Colon (tissue), 2 donors: ENCODE data around the gene EEF1A1.
"Not testable (repeated sequence)": the region's sequence is repeated elsewhere in the genome, so short reads cannot be mapped to it uniquely, and the experiment has no call there.

Experiments used
- FAIRE-seq: peaks from 2 replicates; lab custom pipeline; 2012; peaks lifted over from hg19 to GRCh38; lab: Jason Lieb, UNC
- donor health status: control.
- donor health status: control.

The EEF1A1 gene

DNA sequence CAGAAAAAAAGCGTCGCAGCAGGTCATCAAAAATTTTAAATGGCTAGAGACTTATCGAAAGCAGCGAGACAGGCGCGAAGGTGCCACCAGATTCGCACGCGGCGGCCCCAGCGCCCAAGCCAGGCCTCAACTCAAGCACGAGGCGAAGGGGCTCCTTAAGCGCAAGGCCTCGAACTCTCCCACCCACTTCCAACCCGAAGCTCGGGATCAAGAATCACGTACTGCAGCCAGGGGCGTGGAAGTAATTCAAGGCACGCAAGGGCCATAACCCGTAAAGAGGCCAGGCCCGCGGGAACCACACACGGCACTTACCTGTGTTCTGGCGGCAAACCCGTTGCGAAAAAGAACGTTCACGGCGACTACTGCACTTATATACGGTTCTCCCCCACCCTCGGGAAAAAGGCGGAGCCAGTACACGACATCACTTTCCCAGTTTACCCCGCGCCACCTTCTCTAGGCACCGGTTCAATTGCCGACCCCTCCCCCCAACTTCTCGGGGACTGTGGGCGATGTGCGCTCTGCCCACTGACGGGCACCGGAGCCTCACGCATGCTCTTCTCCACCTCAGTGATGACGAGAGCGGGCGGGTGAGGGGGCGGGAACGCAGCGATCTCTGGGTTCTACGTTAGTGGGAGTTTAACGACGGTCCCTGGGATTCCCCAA, at the start of gene EEF1A1:
Gene EEF1A1 (minus strand): TSS at position 345 of the 663 bp plus-strand sequence. CDS start 1,006 bp downstream, outside the sequence.
- FAIRE-seq = no peak

DNA sequence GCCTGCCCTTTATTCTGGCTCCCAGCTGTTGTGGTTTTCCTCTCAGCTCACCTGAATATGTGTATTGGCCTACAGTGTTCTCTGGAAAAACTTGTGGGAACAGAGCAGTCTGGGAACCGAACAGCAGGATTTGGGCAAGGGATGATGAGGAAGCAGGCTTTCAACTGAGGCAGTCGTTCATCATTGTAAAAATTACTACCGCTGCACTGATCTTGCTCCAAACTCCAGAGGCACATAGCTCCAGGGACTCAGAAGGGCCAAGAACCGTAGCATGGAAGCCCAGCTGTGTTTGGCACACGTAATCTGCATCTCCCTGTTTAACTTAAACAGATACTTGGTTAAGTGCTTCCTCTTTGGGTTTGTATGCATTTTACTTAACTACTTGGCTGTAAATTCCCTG, 48.3 kb upstream of the EEF1A1 start:
- FAIRE-seq = no peak

DNA sequence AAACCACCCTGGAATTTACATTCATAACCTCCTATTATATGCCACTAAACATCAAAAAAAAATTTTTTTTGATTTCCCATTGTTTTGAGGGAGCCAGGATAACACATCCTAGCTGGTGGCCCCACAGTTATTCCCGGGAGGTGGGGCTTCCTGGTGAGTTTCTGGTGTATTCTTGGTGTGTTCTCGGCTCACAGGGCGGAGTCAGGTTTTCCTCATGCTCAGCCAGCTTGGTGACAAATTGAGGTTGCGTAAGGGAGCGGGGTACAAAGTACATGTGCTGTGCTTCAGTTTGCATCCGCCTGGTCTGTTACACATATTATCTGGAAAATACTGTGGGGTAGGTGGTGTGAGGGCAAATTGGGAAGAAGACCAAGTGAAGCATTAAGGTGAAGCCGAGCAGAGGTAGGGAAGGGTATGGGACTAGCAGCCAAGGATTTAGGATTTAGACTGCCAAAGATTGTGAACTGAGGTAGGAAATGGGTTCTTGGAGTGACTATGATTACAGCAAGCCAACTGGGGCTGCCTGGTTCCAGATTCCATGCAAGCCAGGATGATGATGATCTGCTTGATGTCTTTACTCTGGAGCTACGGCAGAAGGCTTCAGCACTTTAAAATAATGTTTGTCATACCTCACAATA, 46.2 kb upstream of the EEF1A1 start:
- FAIRE-seq = no peak

DNA sequence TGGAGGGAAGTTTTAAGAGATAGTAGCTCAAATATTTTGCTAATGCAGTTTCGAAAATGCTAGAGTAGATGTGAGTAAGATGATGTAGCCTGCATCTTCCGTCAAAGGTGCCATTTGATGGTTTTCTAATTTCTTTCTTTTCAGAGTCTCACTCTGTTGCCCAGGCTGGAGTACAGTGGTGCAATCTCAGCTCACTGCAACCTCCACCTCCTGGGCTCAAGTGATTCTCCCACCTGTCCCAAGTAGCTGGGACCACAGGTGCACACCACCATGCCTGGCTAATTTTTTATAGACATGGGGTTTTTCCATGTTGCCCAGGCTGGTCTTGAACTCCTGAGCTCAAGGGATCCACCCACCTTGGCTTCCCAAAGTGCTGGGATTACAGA, 45.6 kb upstream of the EEF1A1 start:
- FAIRE-seq = not testable (repeated sequence)

DNA sequence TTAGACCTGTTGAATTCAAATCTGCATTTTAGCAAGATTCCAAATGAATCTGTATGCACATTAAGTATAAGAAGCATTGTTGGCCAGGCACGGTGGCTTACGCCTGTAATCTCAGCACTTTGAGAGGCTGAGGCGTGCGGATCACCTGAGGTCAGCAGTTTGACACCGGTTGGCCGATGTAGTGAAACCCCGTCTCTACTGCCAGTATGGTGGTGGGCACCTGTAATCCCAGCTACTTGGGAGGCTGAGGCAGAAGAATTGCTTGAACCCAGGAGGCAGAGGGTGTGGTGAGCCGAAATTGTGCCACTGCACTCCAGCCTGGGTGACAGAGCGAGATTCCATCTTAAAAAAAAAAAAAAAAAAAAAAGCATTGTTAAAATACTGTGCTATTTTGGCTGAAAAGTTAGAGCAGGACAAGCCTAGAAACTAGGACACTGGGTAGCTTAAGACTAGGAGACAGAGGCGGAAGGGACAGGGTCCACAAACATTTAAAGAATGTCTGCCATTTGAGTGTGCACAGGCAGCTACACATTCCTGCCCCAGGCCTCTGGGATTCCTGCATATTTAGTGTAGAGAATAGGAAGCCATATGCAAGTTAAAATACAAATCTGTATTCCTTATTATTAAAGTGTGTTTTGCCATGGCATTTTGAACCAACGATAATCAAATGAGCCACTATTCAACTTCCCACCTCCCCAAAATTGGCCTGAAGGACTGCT, 45.1 kb upstream of the EEF1A1 start:
- FAIRE-seq = no peak

DNA sequence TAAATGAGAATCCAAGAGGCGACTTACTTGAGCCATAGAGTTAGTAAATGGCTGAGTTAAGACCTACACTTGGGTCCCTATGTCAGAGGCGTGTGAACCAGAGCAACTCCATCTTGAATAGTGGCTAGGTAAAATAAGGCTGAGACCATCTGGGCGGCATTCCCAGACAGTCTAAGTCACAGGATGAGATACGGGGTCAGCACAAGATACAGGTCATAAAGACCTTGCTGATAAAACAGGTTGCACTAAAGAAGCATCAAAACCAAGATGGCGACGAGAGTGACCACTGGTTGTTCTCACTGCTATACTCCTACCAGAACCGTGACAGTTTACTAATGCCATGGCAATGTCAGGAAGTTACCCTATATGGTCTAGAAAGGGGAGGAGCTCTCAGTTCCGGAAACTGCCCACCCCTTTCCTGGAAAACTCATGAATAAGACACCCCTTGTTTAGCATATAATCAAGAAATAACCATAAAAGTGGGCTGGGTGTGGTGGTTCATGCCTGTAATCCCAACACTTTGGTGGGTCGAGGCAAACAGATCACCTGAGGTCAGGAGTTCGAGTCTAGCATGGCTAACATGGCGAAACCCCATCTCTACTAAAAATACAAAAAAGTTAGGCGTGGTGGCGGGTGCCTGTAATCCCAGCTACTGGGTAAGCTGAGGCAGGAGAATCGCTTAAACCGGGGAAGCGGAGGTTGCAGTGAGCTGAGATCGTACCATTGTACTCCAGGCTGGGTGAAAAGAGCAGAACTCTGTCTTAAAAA, 43.9 kb upstream of the EEF1A1 start:
- FAIRE-seq = no peak

DNA sequence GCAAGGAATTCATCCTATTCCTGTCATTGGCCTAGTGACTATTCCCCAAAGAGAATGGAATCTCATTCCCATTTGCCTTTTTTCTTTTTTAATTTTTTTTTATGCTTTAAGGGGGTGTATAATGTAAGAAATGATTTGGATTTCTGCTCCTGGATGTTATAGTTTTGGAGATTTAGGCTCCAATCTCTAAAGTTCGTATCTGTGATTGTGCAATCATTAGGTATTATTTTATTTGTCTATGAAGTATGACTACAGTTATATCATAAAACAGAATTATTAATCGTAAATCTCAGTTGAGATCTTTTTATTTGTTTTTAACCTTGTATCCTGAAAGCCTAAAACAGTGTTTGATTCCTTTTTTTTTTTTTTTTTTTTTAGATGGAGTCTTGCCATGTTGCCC, 41.7 kb upstream of the EEF1A1 start:
- FAIRE-seq = no peak

DNA sequence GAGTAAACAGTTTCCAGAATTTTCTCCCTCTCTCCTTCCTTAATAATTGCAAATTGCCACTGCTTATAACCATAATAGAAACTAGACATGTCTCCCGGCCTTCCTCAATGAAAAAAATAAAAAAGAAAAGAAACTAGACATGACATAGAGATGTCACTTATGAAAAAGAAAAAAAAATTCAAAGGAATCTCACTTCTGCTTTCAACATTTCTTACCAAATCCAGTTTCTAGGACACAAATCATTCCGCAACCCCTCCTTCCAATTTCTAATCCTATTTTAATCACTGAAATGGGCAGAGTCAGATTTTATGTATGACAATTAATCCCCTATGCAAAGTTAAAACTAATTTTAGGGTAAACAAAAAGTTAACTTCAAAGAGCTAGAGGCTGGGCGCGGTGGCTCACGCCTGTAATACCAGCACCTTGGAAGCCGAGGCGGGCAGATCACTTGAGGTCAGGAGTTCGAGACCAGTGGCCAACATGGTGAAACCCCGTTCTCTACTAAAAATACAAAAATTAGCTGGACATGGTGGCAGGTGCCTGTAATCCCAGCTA, 40.1 kb upstream of the EEF1A1 start:
- FAIRE-seq = no peak

DNA sequence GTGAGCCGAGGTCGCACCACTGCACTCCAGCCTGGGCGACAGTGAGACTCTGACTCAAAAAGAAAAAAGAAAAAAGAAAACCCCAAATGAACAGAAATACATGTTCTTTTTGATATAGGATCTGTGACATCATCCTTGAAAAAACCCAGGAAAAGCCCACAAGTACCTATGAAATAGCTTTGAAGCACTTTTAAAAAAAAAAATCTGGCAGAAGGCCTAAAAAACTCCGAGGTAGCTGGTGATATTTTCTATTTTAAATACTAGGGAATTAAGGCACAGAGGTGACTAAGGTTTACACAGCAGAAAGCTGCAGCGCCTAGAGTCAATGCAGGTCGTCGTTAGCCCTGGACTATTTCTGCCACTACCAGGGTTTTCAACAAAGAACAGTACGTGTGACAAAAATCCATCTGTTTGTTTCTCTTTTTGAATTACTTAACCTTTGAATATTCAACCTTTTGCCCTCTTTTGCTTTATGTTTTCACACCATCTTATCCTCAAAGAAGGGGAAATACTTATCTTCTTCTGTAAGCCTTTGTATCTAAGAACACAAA, 39.4 kb upstream of the EEF1A1 start:
- no peak for FAIRE-seq

DNA sequence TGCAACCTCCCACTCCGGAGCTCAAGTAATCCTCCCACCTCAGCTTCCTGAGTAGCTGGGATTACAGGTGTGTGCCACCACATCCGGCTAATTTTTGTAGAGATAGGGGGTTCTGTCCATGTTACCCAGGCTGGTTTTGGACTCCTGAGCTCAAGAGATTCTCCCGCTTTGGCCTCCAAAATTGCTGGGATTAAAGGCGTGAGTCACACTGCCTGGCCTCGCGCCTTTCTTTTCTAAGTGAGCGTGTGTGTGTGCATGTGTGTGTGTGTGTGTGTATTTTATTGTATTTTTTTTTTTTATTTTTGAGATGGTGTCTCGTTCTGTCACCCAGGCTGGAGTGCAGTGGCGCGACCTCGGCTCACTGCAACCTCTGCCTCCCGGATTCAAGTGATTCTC, 38.6 kb upstream of the EEF1A1 start:
- FAIRE-seq = not testable (repeated sequence)

DNA sequence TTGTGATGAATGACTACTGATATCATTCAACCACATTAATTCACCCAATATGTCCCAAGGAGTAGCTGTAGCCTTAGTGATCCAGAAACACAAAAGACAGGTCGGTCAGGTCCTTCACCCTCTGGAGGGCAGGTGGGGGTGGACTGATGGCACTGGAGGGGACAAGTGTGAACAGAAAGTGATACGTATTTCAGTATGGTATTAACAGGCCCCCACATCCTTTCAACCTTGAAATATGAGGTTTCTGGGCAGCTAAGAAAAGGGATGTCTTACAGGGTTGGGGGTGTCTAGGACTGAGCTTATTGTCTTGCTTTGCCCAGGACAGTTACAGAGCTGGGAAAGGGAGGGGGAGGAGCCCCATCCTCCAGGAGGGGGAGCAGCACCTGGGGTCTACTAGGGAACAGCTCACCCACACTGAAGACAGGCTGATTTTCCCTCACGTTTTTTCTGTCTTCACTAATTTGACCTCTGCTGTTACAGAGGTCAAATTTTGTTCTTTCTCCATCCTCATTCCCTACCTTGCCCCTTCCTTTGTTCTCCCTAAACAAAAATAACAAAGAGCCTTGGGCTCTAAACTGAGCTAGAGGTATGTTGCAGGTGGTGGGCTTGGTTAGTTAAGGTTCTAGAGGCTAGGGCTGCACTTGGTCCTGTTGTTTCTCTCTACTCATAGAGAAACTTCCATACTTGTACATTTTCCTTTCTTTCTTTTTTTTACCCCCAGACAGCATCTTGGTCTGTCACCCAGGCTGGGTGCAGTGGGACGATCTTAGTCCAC, 38.0 kb upstream of the EEF1A1 start:
- no peak for FAIRE-seq

DNA sequence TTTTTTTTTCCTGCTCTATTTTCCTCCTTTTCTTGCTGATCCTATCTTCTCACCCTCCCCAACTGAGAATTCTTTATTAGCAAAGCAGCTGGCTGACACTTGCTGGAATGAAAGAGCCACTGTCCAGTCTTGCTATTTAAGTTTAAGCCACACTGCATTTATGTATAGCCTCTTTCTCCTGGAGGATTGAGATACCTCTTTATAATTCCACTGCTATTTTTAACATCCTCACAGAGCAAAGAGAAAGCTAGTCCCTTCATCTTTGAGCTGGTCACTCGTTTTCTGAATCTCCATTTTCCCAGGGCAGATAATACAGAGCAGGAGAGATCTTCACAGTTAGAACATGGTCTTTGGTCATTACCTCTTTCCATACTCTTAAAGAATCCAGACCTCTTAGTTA, 36.0 kb upstream of the EEF1A1 start:
- FAIRE-seq = no peak

DNA sequence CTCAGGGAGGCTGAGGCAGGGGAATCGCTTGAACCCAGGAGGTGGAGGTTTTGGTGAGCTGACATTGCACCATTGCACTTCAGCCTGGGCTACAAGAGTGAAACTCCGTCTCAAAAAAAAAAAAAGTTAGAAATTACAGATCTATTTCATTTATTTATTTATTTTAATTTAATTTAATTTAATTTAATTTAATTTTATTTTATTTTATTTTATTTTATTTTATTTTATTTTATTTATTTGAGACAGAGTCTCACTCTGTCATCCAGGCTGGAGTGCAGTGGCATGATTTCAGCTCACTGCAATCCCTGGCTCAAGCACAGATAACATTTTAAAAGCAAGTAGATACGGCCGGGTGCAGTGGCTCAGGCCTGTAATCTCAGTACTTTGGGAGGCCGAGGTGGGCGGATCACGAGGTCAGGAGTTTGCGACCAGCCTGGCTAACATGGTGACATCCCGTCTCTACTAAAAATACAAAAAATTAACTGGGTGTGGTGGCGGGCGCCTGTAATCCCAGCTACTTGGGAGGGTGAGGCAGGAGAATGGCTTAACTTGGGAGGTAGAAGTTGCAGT, 34.6 kb upstream of the EEF1A1 start:
- not testable (repeated sequence) for FAIRE-seq

DNA sequence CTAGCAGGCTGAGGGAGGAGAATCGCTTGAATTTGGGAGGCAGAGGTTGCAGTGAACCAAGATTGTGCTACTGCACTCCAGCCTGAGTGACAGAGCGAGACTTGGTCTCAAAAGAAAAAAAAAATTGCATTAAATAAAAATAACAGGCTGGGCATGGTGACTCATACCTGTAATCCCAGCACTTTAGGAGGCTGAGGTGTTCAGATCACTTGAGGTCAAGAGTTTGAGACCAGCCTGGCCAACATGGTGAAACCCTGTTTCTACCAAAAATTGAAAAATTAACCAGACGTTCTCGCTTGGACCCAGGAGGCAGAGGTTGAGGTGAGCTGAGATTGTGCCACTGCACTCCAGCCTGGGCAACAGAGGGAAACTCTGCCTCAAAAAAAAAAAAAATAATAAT, 30.3 kb upstream of the EEF1A1 start:
- not testable (repeated sequence) for FAIRE-seq

DNA sequence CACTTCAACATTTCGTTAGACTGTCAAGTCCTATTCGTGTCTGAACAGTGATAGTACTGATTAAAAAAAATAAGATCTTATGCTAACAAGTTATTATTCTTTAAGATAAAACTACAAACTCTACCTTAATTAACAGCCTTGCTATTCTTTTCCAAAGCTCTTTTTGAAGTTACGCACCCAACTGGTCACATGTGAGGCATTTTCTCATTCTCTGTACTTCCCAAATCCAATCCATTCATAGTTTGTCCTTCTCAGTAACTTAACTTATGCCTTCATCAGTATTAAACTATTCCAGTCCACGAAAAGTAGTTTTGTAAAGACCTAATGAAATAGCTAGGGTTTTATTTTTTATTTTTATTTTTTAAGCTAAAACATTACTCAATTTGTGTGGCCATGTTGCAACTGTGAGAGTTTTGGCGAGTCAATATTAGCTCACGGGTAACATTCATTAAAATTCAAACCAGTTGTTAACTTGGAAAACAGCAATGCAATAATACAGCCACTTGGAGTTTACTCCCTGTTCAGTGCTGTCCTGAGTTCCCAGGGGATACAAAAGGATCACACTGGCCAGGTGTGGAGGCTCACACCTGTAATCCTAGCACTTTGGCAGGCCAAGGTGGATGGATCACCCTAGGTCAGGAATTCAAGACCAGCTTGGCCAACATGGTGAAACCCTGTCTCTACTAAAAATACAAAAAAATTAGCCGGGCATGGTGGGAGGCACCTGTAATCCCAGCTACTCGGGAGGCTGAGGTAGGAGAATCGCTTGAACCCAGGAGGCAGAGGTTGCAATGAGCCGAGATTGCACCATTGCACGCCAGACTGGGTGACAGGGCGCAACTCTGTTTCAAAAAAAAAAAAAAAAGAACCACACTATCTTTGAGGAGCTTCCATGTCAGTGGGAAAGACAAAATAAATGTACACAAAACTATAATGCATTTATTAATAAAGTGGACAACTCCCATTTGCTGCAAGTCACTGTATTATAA, 27.9 kb upstream of the EEF1A1 start:
- no peak for FAIRE-seq

DNA sequence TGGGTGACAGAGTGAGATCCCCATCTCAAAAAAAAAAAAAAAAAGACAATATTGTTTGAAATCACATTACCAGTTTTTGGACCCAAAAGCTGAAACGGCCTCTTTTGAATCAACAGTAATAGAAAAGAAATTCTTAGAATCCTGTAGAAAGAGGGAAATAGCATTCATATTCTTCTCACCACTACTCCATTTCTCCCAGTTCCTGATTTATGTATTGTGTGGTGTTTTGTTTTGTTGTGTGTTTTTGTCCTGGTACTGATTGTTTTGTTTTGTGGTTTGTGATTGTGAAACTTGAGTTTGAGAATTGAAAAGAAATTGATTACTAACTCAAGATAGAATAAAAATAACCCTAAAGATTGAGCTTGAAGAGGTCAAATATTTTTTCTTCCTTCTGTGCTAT, 26.2 kb upstream of the EEF1A1 start:
- FAIRE-seq = no peak

DNA sequence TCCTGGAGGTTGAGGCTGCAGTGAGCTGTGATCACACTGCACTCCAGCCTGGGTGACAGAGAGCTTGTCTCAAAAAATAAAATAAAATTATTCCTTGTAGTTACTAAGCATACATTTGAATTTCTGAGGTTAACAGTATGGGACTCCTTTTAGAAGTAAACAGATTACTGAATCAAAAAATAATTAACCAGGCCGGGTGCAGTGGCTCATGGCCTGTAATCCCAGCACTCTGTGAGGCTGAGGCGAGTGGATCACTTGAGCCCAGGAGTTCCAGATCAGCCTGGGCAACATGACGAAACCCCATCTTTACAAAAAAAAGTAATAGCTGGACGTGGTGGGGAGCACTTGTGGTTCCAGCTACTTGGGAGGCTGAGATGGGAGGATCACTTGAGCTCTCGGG, 22.1 kb upstream of the EEF1A1 start:
- FAIRE-seq = no peak

DNA sequence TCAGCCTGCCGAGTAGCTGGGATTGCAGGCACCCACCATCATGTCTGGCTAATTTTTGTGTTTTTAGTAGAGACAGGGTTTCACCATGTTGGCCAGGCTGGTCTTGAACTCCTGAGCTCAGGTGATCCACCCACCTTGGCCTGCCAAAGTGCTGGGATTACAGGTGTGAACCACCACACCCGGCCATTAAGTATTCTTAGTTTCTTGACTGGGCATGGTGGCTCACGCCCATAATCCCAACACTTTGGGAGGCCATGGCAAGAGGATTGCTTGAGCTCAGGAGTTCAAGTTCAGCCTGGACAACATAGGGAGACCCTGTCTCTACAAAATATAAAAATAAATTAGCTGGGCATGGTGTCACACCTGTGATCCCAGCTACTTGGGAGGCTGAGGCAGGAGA, 21.6 kb upstream of the EEF1A1 start:
- FAIRE-seq = not testable (repeated sequence)

DNA sequence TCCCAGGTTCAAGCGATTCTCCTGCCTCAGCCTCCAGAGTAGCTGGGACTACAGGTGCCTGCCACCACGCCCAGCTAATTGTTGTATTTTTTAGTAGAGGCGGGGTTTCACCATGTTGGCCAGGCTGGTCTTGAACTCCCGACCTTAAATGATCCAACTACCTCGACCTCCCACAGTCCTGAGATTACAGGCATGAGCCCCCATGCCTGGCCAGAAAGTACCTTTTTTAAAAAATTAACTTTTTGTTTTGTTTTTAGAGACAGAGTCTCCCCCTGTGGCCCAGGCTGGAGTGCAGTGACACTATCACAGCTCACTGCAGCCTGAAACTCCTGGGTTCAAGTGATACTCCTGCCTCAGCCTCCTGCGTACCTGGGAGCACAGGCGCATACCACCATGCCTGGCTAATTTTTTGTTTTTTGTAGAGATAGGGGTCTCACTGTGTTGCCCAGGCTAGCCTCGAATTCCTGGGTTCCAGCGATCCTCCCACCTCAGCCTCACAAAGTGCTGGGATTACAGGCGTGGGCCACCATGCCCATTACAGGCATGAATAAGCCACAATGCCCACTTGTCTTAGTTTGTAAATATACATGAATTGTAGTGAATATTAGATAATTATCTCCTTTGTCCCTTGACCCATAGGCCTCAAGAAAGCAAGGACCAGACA, 17.4 kb upstream of the EEF1A1 start:
- no peak for FAIRE-seq
